GM12892 (cell line): ENCODE results near the gene SMNDC1.
"Not testable (repeated sequence)": the region's sequence is repeated elsewhere in the genome, so short reads cannot be mapped to it uniquely, and the experiment has no call there.

ENCODE experiments used
- POLR2A ChIP-seq: IDR thresholded peaks from 2 replicates; pipeline ENCODE4 v1.6.1; 2011; ENCODE audit warnings: low read depth, low read length, control low read depth
- TAF1 ChIP-seq: IDR thresholded peaks from 2 replicates; pipeline ENCODE4 v1.6.1; 2011; ENCODE audit warnings: low read depth, mild to moderate bottlenecking, control low read depth, low read length, borderline replicate concordance

DNA sequence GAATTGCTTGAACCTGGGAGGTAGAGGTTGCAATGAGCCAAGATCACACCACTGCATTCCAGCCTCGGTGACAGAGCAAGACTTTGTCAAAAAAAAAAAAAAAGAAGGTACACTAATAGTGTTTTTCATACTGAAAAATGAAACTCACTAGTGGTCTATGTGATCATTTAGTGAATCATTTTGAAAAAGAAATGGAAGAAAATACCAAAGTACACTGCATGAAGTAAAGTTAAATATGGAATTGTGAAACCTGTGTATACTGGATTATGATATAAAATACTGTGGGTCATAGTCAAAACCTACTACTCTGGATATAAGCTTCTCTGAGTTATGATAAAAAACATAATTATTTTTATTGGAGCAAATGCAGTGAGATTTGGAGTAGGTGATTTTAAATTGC lies 55.2 kb downstream of the SMNDC1 start:
- not testable (repeated sequence) for TF ChIP-seq POLR2A, TAF1
